Activated CD4-positive, alpha-beta memory T cell treated with anti-CD3 and anti-CD28 coated beads for 36 hours (primary cell): ENCODE results near the gene POLR3E. TPM values are rescaled to one million over a fixed set of nuclear protein-coding genes. Genes with fewer than 3 reads are reported as not detected.

Source experiments
- CTCF ChIA-PET: fragments of 350-600 bp; sonication (Branson Sonifier 250); formaldehyde crosslinking; loops from one replicate; lab custom pipeline; 2021; ENCODE audit warnings: antibody characterized with exemption, inconsistent platforms; lab: Charles Lee
- POLR2A ChIA-PET: fragments of 350-600 bp; sonication (Branson Sonifier 250); formaldehyde crosslinking; loops from one replicate; lab custom pipeline; 2021; ENCODE audit warnings: antibody characterized with exemption; lab: Charles Lee
- DNase-seq: peaks from one replicate; pipeline ENCODE4 v3.0.0-alpha.2; 2020
- H3K27ac Mint-ChIP-seq: one replicate; pipeline ENCODE4 v1.8.0; 2021; ENCODE audit warnings: mixed read lengths
- H3K27me3 Mint-ChIP-seq: one replicate; pipeline ENCODE4 v1.8.0; 2021; ENCODE audit warnings: mixed read lengths
- H3K36me3 Mint-ChIP-seq: one replicate; pipeline ENCODE4 v1.8.0; 2021; ENCODE audit warnings: mixed read lengths
- H3K4me1 Mint-ChIP-seq: one replicate; pipeline ENCODE4 v1.8.0; 2021; ENCODE audit warnings: low read depth, mixed read lengths
- H3K4me3 Mint-ChIP-seq: one replicate; pipeline ENCODE4 v1.8.0; 2021; ENCODE audit warnings: mild to moderate bottlenecking, mixed read lengths
- H3K9me3 Mint-ChIP-seq: one replicate; pipeline ENCODE4 v1.8.0; 2021; ENCODE audit warnings: mixed read lengths
- intact Hi-C: fragments of 100-400 bp; cut with micrococcal nuclease; formaldehyde crosslinking; loops from one replicate; pipeline ENCODE4 v1.15.1; 2023
- total RNA-seq, 2 experiments: library from RNA; stranded (reverse); gene quantifications; one replicate each; pipeline ENCODE4 v1.2.3, GENCODE V29; 2021

The POLR3E gene
- total RNA-seq, 2 experiments from 2014 or later = 75.0 to 80.3 TPM

DNA sequence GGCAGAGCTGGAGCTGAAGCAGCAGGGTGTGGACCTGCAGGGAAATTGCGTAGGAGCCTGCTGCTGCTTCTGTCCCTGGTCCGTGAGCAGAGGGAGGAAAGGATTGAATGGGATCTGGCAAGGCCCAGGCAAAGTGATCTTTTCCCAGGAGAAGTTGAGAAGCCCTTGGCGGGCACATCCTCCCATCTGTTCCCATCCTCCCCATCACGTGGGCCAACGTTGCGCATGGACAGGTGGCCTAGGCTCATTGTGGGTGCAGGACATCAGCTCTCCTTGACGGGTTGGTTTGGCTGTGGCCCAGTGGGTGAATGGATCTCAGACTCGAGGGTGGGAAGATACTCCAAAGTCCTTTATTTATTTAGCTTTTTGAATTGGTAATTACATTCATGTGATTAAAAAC, 29.4 kb upstream of the POLR3E start:
- intact Hi-C loops = no loop called here
- Mint-ChIP-seq H3K27me3 (no peaks in the 10 kb centered on the region), H3K27ac (no peak overlapping the region), H3K36me3 (peaks cover 26% of the 10 kb centered on the region), H3K4me1 (peaks cover 4% of the 10 kb centered on the region), H3K9me3 (no peaks in the 10 kb centered on the region), H3K4me3 (no peak overlapping the region)
- ChIA-PET CTCF (interaction anchor here (0.6 kb wide), 1 partner anchor 22 kb away, joined by 3 read pairs; no protein-coding TSS in a partner anchor), POLR2A (no interaction called here)
- no peak for DNase-seq

DNA sequence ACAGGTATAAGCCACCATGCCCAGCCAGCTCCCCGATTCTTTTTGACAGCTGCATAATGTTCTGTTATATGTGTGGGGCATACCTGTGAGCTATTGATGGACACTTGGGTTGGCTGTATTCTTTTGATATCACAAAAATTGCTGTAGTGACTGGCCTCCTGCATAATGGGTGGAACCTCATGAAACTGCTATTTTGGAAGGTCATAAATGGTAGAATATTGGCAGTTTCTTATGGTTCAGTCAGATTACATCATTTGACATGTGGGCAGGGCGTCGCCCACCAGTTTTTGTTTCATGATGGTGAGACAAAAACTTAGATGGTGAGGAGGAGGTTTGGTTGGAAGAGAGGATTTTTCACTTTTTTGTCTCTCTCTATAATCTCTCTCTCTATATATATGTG, 26.7 kb upstream of the POLR3E start:
- Mint-ChIP-seq H3K9me3 (no peaks in the 10 kb centered on the region), H3K27me3 (no peaks in the 10 kb centered on the region), H3K36me3 (peaks cover 26% of the 10 kb centered on the region), H3K4me1 (peaks cover 4% of the 10 kb centered on the region), H3K4me3 (no peak overlapping the region), H3K27ac (no peak overlapping the region)
- peak; percentile 15 for DNase-seq
- ChIA-PET CTCF (no interaction called here), POLR2A (interaction anchor here (0.6 kb wide), 1 partner anchor 10 kb away, joined by 3 read pairs; no protein-coding TSS in a partner anchor)
- intact Hi-C loops = no loop called here

DNA sequence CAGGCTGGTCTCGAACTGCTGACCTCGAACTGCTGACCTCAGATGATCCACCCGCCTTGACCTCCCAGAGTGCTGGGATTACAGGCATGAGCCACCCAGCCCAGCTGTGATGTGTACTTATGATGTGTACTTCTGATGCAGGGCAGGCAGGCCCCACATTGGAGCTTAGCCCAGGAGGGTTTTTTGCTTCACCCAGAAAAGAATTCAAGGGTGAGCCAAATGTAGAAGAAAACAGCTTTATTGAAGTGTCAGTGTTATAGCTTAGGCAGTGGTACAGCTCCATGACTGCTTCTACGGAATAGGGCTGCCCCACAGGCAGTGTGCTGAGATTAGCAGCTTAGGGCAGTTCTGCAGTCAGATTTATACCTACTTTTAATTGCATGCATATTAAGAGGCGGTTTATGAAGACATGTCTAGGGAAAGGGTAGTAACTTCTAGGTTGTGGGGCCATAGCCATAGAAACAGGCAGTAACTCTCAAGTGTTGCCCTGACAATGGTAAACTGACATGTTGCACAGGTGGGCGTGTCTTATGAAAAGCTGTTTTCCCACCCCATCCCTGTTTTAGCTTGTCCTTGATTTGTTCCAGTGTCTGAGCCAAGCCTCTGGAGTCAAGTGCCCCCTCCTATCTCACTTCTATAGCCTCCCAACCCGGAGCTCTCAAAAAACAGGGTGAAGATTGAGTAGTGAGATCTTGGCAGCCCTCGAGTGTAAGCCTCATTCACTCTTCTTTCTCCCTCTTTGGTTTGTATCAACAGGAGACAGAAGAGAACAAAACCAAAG, 24.1 kb upstream of the POLR3E start:
- Mint-ChIP-seq H3K4me3 (no peak overlapping the region), H3K9me3 (no peaks in the 10 kb centered on the region), H3K4me1 (peaks cover 4% of the 10 kb centered on the region), H3K27me3 (no peaks in the 10 kb centered on the region), H3K27ac (no peak overlapping the region), H3K36me3 (peaks cover 19% of the 10 kb centered on the region)
- ChIA-PET POLR2A (no interaction called here), CTCF (no interaction called here)
- no peak for DNase-seq
- intact Hi-C loops = no loop called here

DNA sequence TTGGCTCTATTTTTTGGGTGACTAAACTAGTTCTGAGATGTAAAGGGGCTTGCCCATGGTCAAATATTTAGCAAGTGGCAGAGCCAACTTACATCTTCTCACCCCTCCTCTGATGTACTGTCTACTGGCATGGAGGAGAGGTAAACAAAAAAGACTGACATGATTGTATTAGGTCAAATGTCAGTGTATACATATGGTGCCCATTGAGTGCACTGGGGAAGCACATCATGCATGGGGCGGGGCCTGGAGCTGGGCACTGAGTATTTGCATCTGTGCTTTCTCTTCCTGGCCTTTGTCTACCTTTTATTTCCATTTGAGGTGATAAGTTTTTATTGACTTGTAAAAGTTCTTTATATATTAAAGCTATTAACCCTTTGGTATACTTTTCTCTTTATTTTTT, 22.3 kb upstream of the POLR3E start:
- Mint-ChIP-seq H3K9me3 (no peaks in the 10 kb centered on the region), H3K27ac (no peak overlapping the region), H3K27me3 (no peaks in the 10 kb centered on the region), H3K4me3 (no peak overlapping the region), H3K4me1 (peaks cover 4% of the 10 kb centered on the region), H3K36me3 (peaks cover 16% of the 10 kb centered on the region)
- CTCF ChIA-PET = interaction anchor here (0.9 to 2.0 kb wide), 2 partner anchors 22 to 26 kb away, joined by 3 to 6 read pairs; no protein-coding TSS in a partner anchor
- intact Hi-C loops = no loop called here
- POLR2A ChIA-PET = no interaction called here
- no peak for DNase-seq

DNA sequence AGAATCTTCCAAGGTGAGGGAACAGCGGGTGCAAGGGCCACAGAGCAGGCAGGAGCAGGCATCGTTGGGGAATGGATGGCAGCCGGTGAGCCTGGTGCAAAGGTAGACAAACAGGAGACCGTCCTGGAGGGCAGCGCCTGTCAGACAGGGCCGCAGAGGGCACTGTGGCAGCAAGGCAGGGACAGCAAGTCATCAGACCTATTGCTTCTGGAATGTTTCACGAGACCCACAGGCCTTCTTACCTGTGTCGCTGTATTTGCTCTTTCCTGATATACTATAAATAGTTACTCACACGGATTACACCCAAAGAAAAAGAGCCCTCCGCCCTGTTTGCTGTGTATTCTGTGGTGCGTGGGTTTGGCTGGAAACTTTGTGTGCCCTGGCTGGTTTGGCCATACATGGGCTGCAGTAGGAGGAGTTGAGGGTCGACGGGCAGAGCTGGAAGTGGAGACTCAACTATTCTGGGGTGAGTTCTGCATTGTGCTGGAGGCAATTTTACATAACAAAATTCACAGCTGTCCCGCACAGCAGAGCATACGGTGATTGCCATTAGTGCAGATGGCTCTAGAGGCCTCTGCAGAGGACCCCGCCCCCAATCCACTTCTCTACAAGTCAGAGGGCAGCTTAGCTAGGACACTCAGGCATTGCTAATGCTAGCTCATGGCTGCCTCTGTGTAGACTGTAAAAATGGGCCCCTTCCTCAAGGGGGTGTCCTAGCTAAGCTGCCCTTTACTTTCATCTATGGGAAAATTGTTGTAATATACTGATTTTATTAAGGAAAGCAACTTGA, 18.6 kb upstream of the POLR3E start:
- POLR2A ChIA-PET = interaction anchor here (0.6 kb wide), 1 partner anchor 318 kb away, joined by 3 read pairs; no protein-coding TSS in a partner anchor
- Mint-ChIP-seq H3K4me1 (no peaks in the 10 kb centered on the region), H3K27me3 (no peaks in the 10 kb centered on the region), H3K9me3 (no peaks in the 10 kb centered on the region), H3K27ac (no peak overlapping the region), H3K36me3 (peaks cover 21% of the 10 kb centered on the region), H3K4me3 (no peak overlapping the region)
- intact Hi-C loops = no loop called here
- CTCF ChIA-PET = interaction anchor here (1.0 kb wide), 1 partner anchor 72 kb away, joined by 4 read pairs; the partner anchor contains the start of gene EEF2K
- DNase-seq = no peak

DNA sequence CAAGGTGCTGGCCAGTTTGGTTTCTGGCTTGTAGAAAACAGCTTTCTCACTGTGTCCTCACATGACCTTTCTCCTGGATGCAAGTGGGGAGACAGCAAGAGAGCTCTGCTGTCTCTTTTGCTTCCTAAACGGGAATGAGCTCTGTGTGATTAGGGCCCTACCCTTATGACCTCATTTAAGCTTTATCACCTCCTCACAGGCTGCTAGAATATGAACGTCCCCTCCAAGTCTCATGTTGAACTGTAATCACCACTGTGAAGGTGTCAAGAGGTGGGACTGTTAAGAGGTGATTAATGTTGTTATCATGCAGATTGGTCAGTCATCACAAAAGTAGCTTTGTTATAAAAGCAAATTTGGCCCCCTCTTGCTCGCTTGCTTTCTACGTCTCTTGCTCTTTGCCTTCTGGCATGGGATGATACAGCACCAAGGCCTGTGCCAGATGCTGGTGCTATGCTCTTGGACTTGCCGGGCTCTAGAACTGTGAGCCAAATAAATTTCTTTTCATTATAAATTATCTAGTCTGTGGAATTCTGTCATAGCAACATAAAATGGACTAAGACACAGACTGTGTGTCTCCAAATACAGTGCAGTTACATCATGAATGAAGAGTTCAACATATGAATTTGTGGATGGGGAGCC, 14.8 kb upstream of the POLR3E start:
- Mint-ChIP-seq H3K27me3 (no peaks in the 10 kb centered on the region), H3K27ac (no peak overlapping the region), H3K4me1 (no peaks in the 10 kb centered on the region), H3K36me3 (peaks cover 27% of the 10 kb centered on the region), H3K4me3 (no peak overlapping the region), H3K9me3 (no peaks in the 10 kb centered on the region)
- no peak for DNase-seq
- ChIA-PET POLR2A (no interaction called here), CTCF (no interaction called here)
- intact Hi-C loops = no loop called here

DNA sequence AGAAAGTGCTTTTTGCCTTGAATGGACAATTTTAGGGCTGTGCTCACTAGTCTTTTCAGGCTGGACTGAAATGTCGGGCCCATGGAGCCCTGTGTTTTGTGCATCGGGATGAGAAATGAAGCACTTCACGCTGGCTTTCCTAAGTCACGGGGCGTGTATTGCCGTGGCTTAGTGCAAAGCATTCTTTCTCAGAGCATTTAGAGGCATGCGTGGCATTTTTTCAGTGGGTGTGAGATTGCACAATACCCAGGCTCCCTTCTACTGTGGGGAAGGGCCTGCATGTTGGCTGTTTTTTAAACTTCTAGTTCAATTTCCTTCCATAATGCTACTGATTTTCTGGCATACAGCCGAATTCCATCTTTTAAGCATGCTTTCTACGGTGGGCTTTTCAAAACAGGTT, 12.6 kb upstream of the POLR3E start:
- Mint-ChIP-seq H3K4me1 (no peaks in the 10 kb centered on the region), H3K4me3 (no peak overlapping the region), H3K9me3 (no peaks in the 10 kb centered on the region), H3K36me3 (peaks cover 27% of the 10 kb centered on the region), H3K27ac (no peak overlapping the region), H3K27me3 (no peaks in the 10 kb centered on the region)
- ChIA-PET CTCF (no interaction called here), POLR2A (no interaction called here)
- intact Hi-C loops = no loop called here
- DNase-seq = no peak

DNA sequence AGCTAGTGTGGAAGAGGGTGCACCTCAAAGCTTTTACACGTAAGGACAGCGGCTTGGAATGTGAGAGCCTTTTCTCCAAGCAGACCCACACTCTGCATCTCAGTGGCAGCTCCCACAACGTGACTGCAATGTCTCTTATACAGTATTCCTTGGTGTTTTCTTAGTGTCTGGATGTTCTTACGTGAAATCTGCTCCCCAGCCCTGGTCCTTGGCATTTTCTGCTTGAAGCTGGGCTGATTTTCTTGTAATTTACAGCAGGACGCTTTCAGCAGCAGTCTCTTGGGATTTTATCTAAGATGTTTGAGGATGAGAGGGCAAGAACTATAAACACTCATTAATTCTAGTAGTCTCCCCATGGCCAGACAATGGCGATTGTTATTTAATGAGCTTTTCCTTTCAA, 12.1 kb upstream of the POLR3E start:
- POLR2A ChIA-PET = no interaction called here
- intact Hi-C loops = no loop called here
- Mint-ChIP-seq H3K4me3 (no peak overlapping the region), H3K27me3 (no peaks in the 10 kb centered on the region), H3K9me3 (no peaks in the 10 kb centered on the region), H3K36me3 (peaks cover 27% of the 10 kb centered on the region), H3K4me1 (no peaks in the 10 kb centered on the region), H3K27ac (no peak overlapping the region)
- CTCF ChIA-PET = no interaction called here
- DNase-seq = no peak

DNA sequence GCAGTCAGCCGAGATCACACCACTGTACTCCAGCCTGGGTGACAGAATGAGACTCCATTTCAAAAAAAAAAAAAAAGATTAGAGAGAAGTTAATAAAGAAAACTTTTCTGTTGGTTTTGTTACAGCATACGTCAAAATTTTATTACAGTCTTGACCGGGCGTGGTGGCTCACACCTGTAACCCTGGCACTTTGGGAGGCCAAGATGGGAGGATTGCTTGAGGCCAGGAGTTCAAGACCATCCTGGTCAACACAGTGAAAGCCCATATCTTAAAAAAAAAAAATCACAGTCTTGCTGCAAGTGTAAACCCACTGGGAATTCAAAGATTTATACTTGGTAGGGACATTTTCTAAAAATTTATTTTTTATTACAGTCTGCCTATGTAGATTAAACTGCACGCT, 6.2 kb upstream of the POLR3E start:
- H3K27ac Mint-ChIP-seq = no peak overlapping the region
- DNase-seq = no peak
- no peak overlapping the region for H3K4me3 Mint-ChIP-seq
- intact Hi-C loops = no loop called here
- peaks cover under 1% of the 10 kb centered on the region for H3K4me1 Mint-ChIP-seq
- no peaks in the 10 kb centered on the region for H3K36me3 Mint-ChIP-seq
- CTCF ChIA-PET = no interaction called here
- no peaks in the 10 kb centered on the region for H3K9me3 Mint-ChIP-seq
- POLR2A ChIA-PET = no interaction called here
- no peaks in the 10 kb centered on the region for H3K27me3 Mint-ChIP-seq

DNA sequence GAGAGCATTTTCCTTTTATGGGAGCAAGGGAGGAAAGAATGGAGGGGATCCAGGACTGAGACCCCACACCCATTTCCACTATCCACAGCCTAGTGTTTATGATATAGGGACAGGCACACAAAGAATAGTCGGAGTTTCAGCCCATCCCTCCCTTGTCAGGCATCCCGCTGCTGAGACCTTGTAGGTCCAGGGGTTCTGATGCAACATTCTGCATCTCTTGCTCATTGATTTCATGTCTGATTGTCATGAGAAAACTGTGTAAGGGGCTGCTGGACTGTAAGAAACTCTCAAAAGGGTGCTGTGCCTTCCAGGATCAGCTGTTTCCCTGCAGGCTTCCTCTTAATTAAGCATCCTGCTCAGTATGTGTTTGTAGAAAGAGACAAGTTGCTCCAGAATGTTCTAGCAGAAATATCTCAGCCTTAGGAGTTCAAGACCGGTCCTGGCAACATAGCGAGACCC, 5.3 kb upstream of the POLR3E start:
- peaks cover 5% of the 10 kb centered on the region for H3K4me1 Mint-ChIP-seq
- H3K4me3 Mint-ChIP-seq = no peak overlapping the region
- H3K9me3 Mint-ChIP-seq = no peaks in the 10 kb centered on the region
- H3K36me3 Mint-ChIP-seq = peaks cover 1% of the 10 kb centered on the region
- H3K27me3 Mint-ChIP-seq = no peaks in the 10 kb centered on the region
- ChIA-PET POLR2A (no interaction called here), CTCF (no interaction called here)
- intact Hi-C loops = no loop called here
- no peak overlapping the region for H3K27ac Mint-ChIP-seq
- DNase-seq = no peak

DNA sequence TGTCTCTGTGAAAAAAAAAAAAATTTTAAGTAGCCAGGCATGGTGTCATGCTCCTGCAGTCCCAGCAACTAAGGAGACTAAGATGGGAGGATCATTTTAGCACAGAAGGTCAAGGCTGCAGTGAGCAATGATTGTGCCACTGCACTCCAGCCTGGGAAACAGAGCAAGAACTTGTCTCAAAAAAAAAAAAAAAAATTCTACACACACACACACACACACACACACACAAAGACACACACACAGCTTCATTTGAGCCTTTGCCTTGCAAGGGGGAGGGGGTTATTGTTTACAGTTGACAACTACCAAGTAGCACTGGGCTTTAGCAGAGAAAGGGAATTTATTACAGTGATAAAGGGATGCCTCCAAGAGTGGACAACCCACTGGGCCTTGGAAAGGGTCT, 4.9 kb upstream of the POLR3E start:
- ChIA-PET CTCF (no interaction called here), POLR2A (no interaction called here)
- Mint-ChIP-seq H3K4me3 (no peak overlapping the region), H3K4me1 (peaks cover 5% of the 10 kb centered on the region), H3K27ac (no peak overlapping the region), H3K27me3 (no peaks in the 10 kb centered on the region), H3K36me3 (peaks cover 4% of the 10 kb centered on the region), H3K9me3 (no peaks in the 10 kb centered on the region)
- intact Hi-C loops = no loop called here
- no peak for DNase-seq
